Hematopoietic multipotent progenitor cell treated with erythropoietin and hydrocortisone succinate and interleukin-3 and kit ligand, for 6 days (in vitro differentiated cells): Measurements from ENCODE around the gene PTPRN2.
"Not testable (repeated sequence)": the region's sequence is repeated elsewhere in the genome, so short reads cannot be mapped to it uniquely, and the experiment has no call there.

ENCODE experiments used
- DNase-seq: peaks from one replicate; pipeline ENCODE4 v3.0.0-alpha.2; 2015

The PTPRN2 gene

GRCh38 chr7:158188676-158189075, 398.9 kb downstream of the PTPRN2 start:
- DNase-seq = no peak

DNA sequence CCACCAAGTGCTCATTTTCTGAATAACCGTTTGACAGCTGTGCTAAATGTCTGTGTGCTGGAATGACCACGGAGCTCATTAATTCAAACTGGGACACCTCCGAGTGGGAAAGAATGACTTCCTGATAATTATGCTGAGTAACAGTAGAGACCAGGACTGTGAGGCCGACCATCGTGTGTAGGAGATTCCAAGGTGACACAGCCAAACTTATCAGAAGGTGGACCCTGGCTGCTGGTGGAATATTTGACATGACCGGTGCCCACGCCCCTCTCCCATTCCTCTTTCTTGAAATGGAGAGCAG, 400.0 kb downstream of the PTPRN2 start:
- DNase-seq = no peak

- no peak for DNase-seq
These were observed 400.5 kb downstream of the PTPRN2 start for GRCh38 chr7:158186864-158187693.

DNA sequence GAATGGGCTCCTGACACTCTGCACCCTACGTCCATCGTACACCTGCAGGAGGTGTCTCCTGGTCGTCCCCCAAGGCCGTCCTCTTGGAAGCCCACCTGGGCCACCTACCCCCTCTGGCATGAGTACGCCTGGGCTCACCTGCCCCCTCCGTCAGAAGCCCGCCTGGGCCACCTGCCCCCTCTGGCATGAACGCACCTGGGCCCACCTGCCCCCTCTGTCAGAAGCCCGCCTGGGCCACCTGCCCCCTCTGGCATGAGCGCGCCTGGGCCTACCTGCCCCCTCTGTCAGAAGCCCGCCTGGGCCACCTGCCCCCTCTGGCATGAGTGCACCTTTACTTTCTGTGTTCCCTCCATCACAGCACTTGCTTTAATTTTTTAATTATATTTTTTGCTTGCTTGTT, 401.2 kb downstream of the PTPRN2 start:
- DNase-seq = no peak

GRCh38 chr7:158185653-158186052, 402.0 kb downstream of the PTPRN2 start:
- no peak for DNase-seq

DNA sequence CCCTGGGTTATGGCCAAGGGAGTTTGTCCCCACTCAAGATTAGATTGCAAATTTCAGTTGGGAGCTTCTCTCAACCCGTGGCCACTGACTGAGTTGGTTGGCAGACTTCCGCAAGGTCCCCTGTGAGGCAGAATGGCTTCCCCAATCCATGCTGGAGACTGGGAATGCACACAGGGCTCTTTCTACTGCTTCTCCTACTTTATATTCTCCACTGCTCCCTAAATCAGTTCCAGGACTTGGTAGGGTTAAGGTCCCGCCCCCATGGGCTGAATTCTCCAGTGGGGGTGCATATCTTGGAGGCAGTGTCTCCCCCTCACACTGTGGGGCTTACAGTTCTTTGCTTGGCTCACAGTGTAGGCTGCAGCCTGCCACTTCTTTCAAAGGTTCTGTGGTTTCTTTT, 404.2 kb downstream of the PTPRN2 start:
- no peak for DNase-seq

- no peak for DNase-seq
These were observed 411.0 kb downstream of the PTPRN2 start for GRCh38 chr7:158176561-158177173.

DNA sequence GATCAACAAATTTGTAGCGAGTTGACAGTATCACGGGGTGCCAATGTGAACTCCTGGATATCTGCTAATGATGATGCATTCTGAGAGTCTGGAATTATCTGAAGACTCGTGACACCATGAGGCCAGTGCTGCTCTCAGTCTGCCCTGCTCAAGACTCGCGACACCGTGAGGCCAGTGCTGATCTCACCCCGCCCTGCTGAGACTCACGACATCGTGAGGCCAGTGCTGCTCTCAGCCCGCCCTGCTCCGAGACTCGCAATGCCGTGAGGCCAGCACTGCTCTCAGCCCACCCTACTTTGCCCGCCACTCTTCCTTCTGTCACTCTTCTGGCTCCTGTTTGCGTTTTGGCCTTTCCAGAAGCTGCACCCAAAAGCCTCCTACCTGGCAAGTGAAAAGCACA, 411.8 kb downstream of the PTPRN2 start:
- DNase-seq = no peak

GRCh38 chr7:158174947-158175346, 412.7 kb downstream of the PTPRN2 start:
- DNase-seq = no peak

DNA sequence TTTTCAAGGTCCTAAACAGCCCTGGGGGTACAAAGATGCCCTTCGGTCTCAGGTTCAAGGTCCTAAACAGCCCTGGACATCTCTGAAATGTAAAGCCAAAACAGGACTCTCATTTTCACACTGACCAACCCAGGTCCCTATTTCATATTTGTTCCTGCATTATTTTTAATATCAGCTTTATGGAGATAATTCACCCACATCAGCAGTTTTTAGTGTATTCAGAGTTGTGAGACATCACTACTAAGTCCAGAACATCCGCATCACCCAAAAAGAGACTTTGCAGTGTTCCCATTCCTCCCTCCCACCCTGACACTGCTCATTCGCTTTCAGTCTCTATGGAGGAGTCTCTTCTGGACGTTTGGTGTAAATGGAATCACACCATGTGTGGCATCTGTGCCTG, 420.2 kb downstream of the PTPRN2 start:
- no peak for DNase-seq

- DNase-seq = no peak
These were observed 421.0 kb downstream of the PTPRN2 start for GRCh38 chr7:158166386-158167340.

DNA sequence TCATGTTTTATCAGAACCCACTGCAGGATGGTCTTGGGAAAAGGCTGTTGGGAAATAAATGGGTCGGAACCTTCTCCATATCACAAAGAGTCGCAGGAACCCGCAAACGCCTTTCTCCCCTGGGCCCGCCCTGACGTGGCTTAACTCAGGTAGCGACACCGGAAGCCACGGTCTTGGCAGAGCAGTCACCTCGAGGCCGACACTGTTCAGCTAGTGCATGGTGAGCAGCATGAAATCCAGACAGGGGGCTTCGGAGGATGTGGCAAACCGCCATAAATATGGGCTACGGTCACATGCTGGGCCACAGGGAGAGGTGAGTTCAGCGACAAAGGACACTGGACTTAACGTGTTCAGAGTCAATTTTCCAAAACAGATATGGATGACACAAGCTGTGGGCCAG, 421.9 kb downstream of the PTPRN2 start:
- no peak for DNase-seq

GRCh38 chr7:158164101-158165095, 423.2 kb downstream of the PTPRN2 start:
- no peak for DNase-seq

DNA sequence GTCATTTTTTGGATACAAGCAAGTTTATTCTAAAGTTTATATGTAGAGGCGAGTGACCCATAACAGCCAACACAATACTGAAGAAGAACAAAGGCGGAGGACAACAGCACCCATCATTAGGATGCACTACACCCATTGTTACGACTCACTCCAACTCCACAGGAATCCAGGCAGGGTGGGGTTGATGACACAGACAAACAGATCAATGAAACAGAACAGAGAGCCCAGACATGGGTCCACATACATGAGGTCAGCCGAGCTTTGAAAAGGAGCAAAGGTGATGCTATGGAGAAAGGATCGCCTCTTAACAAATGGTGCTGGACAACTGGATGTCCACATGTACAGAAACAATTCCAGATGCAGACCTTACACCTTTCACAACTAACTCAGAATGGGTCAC, 426.4 kb downstream of the PTPRN2 start:
- no peak for DNase-seq

GRCh38 chr7:158160199-158160598, 427.4 kb downstream of the PTPRN2 start:
- DNase-seq = no peak

DNA sequence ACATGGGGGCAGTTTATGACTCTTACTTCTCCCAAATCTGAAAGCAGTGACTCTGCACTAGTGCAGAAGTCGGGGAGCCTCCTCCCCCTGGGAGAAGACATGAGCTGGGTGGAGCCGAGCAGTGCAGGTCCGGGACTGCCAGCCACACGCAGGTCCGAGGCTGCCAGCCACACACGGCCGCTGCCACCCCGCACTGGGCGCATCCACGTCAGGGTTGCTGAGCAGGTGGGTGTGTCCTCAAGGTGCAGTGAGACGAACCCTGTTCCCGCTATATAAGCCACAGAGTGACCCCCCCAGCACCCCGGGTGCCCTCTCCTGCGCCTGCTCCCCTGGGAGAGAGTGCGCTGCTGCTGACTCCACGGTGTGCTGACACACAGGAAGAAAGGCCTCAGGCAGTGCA, 430.2 kb downstream of the PTPRN2 start:
- no peak for DNase-seq

GRCh38 chr7:158151273-158151672, 436.4 kb downstream of the PTPRN2 start:
- DNase-seq = not testable (repeated sequence)

- no peak for DNase-seq
These were observed 437.4 kb downstream of the PTPRN2 start for GRCh38 chr7:158150234-158150633.

DNA sequence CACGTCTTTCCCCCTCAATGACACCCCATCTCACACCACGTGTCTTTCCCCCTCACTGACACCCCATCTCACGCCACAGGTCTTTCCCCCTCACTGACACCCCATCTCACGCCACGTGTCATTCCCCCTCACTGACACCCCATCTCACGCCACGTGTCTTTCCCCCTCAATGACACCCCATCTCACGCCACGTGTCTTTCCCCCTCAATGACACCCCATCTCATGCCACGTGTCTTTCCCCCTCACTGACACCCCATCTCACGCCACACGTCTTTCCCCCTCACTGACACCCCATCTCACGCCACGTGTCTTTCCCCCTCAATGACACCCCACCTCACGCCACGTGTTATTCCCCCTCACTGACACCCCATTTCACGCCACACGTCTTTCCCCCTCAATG, 440.2 kb downstream of the PTPRN2 start:
- DNase-seq = not testable (repeated sequence)

- no peak for DNase-seq
These were observed 442.3 kb downstream of the PTPRN2 start for GRCh38 chr7:158145370-158145769.

- no peak for DNase-seq
These were observed 444.2 kb downstream of the PTPRN2 start for GRCh38 chr7:158143196-158144120.
